22Rv1 (cell line): ENCODE results near the gene KLK5.

Experiments
- H3K27ac ChIP-seq: fragments of 450-650 bp; 2 replicates; pipeline ENCODE4 v1.5.1; 2017
- CTCF ChIP-seq: fragments of 450-650 bp; IDR thresholded peaks from 2 replicates; pipeline ENCODE4 v1.5.1; 2017; ENCODE audit warnings: mild to moderate bottlenecking
- ZFX ChIP-seq: fragments of 450-650 bp; IDR thresholded peaks from 2 replicates; pipeline ENCODE4 v1.6.1; 2017; ENCODE audit warnings: antibody characterized with exemption, borderline replicate concordance

The KLK5 gene

GRCh38 chr19:50952910-50953309 is at the start of gene KLK5:
Gene KLK5, minus strand, starts transcription at chr19:50953038. Its CDS starts 381 bp downstream, at chr19:50952657.
- TF ChIP-seq CTCF = no peak
- TF ChIP-seq ZFX = no peak
- H3K27ac ChIP-seq = no peak within 1 kb of the TSS

- no peak overlapping the region for H3K27ac ChIP-seq
- TF ChIP-seq ZFX (no peak), CTCF (no peak)
Observed at GRCh38 chr19:51002089-51002532, 49.3 kb upstream of the KLK5 start.

DNA sequence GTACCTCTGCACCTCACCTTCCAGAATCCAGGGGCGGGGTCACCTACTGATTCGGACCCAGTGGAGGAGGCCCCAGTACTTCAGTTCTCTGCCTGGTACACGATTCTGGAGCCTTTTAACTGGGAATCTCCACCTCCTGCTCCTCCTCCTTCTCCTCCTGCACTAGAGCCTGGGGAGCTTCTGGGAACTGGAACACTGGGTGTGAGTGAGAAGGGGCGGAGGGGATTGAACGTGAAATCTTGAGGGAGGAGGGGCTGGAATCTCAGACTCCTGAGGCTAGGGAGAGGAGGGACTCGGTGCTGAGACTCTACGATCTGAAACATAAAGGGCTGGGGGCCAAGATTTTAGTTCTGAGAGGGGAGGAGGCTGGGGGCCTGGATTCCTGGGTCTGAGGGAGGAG is 48.7 kb upstream of the KLK5 start, which contains the start of gene KLK8:
TSS of gene KLK8 (minus strand) at position 90 of the 400 bp plus-strand sequence. CDS start 437 bp downstream, outside the sequence.
- TF ChIP-seq ZFX (no peak), CTCF (no peak)
- H3K27ac ChIP-seq = no peak within 1 kb of the TSS

GRCh38 chr19:51000981-51001380 is 48.1 kb upstream of the KLK5 start:
- TF ChIP-seq CTCF (no peak), ZFX (no peak)
- H3K27ac ChIP-seq = no peak overlapping the region

GRCh38 chr19:51000426-51000825 is 47.6 kb upstream of the KLK5 start:
- TF ChIP-seq ZFX (no peak), CTCF (no peak)
- H3K27ac ChIP-seq = no peak overlapping the region

DNA sequence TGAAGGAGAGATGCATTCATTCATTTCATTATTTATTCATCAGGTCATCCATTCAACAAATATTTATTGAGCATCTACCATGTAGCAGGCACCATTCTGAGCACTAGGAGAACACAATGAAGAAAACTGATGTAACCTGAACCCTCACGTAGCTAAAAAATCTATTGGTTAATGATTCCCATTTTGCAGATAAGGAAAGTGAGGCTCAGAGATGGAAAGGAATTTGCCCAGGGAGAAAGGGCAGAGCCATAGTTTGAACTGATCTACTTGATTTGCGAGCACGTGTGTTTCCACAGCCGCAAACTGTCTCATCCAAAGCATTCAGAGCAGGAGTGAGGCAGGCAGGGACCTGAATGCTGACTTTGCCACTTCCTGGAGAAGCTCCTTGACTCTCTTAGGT is 45.8 kb upstream of the KLK5 start:
- no peak overlapping the region for H3K27ac ChIP-seq
- no peak for TF ChIP-seq CTCF
- no peak for TF ChIP-seq ZFX

GRCh38 chr19:50998061-50998460 is 45.2 kb upstream of the KLK5 start:
- no peak overlapping the region for H3K27ac ChIP-seq
- no peak for TF ChIP-seq ZFX
- no peak for TF ChIP-seq CTCF
